Measurements from ENCODE around the gene AZI2. TPM values are rescaled to one million over a fixed set of nuclear protein-coding genes. Genes with fewer than 3 reads are reported as not detected.

Gene AZI2
- polyA plus RNA-seq, 3 donors = 77.4 to 104 (median 96.1) TPM

DNA sequence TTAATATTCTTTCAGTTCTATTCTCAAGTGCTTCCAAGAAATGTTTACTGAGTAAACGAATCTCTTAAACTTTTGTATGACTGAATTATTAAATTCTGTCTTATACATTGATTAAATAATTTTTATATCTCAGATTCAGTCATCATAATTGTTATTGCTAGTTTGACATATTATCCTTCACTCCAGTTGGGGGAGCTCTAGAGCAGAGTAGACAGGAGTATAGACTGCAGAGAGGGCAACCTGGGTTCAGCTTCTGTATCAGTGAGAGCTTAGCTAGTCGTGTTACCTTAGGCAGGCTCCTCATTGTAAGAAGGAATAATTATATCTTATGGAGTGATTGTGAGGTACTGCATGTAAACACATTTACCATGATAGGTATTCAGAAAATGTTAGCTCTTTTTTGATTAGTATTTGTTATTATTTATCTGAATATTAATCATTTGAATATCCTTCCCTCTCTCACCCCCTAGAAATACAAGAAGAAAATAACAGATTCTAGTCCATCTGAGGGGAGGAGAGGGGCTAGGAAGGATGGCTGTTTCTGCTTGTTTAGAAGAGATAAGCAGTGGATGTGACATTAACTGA lies 31.1 kb downstream of the AZI2 start:
- DNase-seq = no peak

DNA sequence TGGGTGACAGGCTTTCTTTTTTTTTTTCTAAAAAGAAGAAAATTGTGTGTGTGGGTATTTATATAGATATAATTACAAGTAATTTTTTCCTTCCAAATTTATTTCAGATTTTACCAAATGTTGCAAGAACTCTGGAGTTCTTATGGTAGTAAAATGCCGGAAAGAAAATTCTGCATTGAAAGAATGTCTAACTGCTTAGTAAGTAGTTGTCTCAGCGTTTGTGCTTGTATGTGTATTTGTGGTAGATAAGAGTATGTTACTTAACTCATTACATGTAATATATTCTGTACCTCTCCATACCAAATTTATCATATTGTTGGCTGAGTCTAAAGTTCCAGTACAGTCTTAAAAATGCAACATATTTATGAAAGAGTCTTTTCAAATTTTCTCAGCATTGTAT lies 32.4 kb downstream of the AZI2 start:
- DNase-seq = no peak

DNA sequence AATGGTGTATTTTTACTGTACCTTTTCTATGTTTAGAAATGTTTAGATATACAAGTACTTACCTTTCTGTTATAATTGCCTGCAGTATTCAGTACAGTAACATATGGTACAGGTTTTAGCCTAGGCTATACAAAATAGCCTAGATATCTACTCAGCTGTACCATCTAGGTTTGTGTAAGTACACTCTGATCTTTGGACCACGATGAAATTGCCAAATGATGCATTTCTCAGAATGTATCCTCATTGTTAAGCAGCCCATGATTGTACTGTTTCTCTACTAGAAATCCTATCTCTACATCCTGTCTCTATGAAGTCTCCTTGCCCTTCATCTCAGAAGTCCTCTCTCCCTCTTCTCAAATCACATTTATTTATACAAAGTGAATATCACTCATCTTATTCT lies 32.9 kb downstream of the AZI2 start:
- DNase-seq = no peak

DNA sequence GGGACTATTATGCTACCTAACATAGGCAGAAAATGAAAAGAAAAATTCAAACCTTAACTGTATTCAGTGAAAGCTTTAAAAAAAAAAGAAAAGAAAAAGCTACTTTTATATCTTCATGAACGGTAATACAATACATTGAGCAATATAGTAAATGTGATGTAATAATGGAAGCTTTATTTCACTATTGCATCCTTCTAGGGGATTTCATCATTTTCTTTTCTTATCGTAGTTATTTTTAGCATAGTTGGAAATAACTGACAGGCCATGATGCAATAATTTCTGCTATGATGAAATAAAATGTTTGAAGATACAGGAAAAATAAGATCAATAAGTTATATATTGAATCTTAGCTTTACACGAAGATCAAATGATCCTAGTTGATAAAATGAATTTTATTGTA lies 40.4 kb downstream of the AZI2 start:
- no peak for DNase-seq

DNA sequence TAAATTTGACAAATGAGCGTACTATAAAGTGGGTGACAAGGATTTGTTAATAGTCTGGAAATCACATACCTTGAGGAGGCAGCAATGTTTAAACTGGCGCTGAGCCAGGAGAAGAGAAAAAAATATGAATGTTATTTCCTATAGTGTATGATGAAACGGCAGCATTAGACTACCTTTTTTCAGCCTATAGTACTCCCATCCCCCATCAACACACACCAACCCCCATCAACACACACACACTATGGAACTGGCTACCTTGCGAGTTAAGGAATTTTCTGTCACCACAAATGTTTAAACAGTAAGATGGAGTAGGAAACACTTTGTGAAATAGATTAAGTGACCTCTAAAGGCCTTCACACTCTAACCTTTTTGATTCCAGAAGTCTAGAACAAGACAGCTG lies 46.9 kb downstream of the AZI2 start:
- no peak for DNase-seq

DNA sequence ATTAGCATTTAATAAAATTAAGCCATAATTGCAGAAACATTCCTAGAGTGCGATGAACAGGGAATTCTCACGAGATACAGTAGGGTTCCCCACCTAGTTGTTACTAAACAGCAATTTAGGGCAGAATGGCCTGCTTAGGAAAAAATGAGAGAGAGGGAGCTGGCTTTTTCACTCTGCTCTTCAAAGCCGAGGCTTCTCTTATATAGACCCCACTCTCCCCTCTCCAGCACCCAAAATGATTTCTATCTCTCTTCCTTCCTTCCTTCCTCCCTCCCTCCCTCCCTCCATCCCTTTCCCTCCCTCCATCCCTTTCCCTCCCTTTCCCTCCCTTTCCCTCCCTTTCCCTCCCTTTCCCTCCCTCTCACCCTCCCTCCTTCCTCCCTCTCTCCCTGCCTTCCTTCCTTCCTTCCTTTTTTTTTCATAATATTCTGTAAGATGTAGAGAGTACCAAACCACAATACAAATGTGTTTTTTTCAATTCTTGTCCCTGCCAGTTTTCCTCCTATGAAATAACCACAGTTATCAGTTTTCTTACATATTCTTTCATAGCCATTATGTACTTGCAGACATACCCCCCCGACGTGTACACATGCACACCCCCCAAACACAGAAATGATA lies 48.2 kb downstream of the AZI2 start:
- no peak for DNase-seq

DNA sequence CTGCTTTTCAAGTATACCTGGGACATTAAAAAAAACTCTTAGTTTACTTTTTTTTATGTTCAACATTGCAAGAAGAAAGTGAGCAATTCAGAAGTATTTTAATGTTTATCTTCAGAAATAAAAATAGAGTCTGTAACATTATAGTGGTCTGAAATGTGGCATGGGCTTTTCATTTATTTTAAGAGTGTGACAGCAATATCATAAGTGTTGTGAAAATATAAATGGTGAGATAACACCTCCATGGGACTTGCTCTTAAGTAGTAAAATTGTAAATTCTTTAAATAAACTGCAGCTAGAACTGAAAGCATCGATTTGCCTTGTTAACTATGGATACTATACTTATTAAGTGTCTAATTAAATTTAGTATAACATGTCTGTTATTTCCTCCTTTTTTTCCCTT lies 48.9 kb downstream of the AZI2 start:
- DNase-seq = no peak

DNA sequence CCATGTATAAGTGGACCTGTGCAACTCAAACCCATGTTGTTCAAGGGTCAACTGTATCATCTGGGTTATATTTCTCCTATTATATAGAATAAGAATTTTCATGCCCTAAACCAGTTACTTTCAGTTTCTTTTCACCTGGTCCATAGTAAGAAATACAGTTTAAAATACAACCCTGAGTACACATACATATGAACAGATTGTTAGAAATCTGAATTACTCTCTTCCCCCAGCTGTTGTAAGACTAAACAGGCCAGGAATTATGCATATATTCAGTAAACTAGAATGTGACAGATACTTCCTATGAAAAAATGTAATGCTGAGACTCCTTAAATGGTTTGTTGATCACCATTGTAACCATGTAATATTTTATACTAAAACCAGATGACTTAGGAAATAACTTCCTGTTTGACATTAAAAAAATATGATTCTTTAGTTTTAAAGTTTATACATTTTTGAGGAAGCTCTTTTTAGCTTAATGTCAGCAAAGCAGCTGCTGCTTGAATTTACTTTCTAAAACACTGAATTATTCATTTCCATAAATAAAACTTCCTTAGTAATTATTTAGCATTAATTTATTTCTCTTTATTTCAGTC lies 52.6 kb downstream of the AZI2 start:
- peak; percentile 8 for DNase-seq

DNA sequence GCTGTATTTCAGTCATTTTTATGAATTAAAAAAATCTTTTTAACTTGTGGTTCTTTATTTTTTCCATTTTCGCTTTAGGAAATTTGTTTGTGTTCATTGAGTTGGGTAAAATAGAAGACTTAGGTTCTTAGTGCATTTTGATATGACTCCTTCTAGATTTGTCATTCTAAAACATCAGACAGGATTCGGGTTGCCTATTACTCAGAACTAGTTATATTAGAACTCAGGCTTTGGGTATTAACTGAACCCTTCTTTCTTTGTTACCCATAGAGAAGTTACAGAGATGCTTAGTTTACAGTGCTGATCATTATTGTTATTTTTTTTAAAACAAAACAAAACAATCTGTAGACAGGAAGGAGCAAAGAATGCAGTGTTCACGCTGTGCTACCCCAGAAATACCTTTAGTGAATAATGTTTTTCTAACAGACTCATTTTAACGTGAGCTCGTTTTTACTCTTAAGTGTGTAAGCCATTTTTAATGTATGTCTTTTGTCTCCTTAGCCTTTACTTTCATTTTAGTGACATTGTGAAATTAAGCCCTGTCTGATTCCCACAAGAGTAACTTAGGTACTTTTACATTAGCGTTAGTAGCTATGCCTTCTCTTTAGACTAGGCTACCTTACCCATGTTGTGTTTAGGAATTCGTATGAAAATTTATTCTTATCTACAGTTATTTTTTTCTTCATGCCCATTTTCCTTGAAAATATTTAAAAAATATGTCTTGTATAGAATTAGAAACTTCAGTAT lies 53.8 kb downstream of the AZI2 start:
- DNase-seq = no peak

DNA sequence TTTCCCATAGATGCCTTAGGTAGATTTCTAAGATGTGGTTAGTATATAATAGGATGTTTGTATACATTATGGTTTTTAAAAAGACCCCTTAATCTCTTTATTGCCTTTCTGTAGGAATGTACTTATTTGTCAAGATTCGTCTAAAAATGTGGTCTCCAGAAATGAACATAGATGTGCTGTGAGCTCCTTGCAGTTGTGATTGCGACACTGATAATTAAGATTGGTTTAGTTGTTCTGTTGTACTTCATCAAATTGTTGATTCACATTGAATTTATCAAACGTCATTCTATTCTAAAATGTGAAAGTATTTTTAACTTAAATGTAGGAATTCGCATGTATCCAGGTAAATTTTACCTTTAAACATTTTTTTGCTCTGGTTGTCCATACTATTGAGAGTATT lies 56.0 kb downstream of the AZI2 start:
- no peak for DNase-seq

DNA sequence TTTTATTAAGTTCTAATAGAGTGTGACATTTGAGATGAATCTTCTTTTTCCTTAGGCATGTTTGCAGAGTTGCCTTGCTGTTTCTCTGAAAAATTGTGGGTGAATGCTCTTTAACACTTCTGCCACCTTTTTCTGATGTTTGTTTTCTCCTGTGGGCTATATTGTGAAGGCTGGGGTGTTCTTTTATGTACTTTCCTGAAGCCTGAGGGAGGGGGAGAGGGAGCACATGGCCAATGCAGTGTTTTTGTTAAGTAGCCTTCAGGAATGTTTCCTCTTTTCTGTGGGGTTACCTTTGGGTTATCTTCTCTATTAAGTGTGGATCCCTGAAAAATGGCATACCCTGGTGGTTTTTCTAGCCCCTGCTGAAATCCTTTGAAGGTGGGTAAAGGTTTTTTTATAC lies 57.0 kb downstream of the AZI2 start:
- no peak for DNase-seq

DNA sequence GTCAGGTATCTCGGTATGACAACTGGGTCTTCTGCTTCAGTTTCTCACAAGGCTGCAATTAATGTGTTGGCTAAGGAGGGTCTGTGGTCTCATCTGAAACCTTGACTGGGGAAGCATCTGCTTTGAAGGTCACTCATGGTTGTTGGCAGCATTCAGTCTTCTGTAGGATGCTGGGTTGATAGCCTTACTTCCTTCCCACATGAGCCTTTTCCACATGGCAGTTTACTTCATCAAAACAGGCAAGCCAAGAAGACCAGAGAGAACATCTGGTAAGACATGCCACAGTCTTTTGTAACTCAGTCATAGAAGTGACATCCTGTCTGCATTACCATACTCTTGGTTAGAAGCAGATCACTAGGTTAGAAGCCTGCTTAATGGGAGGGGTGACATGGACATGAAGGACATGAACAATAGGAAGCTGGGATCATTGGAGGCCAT lies 57.7 kb downstream of the AZI2 start:
- no peak for DNase-seq

DNA sequence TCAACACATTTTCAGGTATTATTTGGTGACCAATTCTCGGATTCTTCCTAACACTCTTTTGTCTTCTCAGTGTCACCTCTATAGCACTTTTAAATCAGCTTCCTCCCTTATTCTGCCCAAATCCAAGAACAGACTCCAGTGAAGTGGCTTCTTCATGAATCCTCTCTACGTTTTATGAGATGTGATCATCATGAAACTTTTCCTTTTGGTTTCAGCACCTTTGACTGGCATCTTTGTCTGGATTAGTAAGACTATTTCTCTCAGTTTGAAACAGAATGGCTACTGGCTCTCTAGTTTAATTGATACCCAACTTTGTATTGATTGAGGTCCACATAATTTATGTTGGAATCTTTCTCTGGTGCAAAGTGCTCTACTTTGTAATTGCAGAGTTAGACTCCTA lies 61.6 kb downstream of the AZI2 start:
- DNase-seq = no peak

DNA sequence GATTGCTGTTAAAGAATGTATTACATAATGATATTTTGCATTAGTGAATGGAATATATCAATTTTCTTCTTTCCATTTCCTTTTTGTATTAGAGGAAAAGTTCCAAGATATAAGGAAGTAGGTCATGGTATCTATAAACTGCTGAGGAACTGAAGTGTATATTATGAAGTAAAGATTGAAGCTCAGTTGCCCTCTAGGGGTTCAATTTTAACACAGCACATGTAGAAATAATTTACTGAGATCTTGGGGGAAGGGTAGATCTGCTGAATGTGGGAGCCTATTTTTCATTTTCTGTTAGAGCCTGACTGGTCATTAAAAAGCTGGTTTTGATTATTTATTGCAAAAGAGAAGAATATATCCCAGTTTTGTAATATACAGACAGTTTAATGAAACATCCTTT lies 62.0 kb downstream of the AZI2 start:
- DNase-seq = peak; percentile 28

DNA sequence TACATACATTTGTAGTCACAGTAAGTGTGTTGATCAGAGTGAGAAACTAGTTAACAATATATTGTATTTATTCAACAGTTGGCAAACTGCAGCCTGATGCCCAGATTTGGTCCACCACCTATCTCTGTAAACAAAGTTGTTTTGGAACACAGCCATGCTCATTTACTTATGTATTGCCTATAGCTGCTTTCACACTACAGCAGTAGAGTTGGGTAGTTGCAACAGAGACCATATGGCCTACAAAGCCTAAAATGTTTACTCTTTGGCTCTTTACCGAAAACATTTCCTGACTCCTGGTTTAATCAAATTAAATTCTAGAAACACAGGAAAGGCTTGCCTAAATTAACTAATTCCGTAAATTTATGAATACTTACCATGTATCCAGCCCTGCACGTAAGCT lies 67.8 kb downstream of the AZI2 start:
- no peak for DNase-seq

DNA sequence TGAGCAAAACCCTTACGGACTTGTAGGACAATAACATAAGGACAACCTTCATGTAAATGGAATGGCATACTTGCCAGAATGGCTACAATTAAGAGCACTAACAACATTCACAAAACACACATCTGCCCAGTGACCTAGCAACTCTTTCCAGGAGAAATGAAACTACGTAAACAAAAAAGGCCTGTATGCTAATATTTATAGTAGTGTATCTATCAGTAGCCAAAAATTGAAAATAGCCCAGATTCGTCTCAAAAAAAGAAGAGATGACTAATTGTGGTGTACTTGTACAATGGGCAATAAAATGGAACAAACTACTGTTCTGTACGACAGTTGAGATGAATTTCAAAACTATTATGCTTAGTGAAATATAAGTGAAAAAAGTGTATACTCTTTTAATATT lies 68.9 kb downstream of the AZI2 start:
- no peak for DNase-seq

DNA sequence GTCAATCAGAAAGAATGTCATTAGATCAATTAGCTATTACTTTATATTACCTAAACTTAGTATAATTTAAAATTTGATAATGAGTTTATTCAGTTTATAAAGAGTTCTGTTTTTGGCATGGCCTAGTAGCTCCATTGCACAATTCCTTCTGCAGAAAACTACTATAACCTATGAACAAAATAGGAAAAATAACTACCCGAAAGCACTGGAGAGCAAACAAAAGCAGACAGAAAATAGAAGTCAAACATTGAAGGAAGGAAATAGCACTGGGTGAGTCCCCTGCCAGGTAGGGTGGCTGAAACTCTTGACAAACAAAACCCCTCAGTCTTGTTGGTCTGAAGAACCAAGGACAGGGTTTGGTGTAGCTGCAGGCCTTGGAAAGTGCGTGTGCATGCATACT lies 69.7 kb downstream of the AZI2 start:
- no peak for DNase-seq

DNA sequence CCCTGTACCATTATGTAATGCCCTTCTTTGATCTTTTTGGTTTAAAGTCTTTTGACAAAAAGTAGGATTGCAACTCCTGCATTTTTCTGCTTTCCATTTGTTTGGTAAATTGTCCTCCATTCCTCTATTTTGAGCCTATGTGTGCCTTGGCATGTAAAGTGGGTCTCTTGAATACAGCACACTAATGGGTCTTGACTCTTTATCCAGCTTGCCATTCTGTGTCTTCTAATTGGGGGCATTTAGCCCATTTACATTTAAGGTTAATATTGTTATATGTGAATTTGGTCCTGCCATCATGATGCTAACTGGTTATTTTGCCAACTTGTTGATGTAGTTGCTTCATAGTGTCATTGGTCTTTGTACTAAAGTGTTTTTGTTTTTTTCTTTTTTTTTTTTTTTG lies 74.8 kb downstream of the AZI2 start:
- DNase-seq = no peak

Other genes with a start within 250 kb of the AZI2 start
- 10 to 100 TPM; 28.0 to 32.8 (median 31.9) TPM for gene CMC1, start 107.2 kb downstream of the AZI2 start, polyA plus RNA-seq (ENCODE audit: insufficient read length in 3 of 3)
- 1 to 10 TPM; 1.8 to 1.9 (median 1.8) TPM for gene ZCWPW2, start 103 bp downstream of the AZI2 start, polyA plus RNA-seq (ENCODE audit: insufficient read length in 3 of 3)

All from renal pelvis (tissue), 4 donors.